ENCODE results near the gene FAM107A.

FAM107A gene

GRCh38 chr3:58536501-58537411 is 40.4 kb downstream of the FAM107A start, which contains the start of gene ACOX2:
Gene ACOX2 (minus strand): TSS chr3:58537190. CDS start chr3:58535106, 2,084 bp downstream.
- H3K27ac Mint-ChIP-seq = peak within 1 kb of the TSS; percentile 93 to 96 (median 95)
- H3K27me3 Mint-ChIP-seq (ENCODE audit: low read depth) = no peaks in the 10 kb centered on the region
- H3K4me3 Mint-ChIP-seq = peak within 1 kb of the TSS; percentile 74 to 84 (median 84)
- no peaks in the 10 kb centered on the region for H3K9me3 Mint-ChIP-seq
- H3K4me1 Mint-ChIP-seq = peaks cover 47% of the 10 kb centered on the region
- H3K36me3 Mint-ChIP-seq (ENCODE audit: low read depth) = peaks cover 8% of the 10 kb centered on the region
- TF ChIP-seq, protein P1, sequence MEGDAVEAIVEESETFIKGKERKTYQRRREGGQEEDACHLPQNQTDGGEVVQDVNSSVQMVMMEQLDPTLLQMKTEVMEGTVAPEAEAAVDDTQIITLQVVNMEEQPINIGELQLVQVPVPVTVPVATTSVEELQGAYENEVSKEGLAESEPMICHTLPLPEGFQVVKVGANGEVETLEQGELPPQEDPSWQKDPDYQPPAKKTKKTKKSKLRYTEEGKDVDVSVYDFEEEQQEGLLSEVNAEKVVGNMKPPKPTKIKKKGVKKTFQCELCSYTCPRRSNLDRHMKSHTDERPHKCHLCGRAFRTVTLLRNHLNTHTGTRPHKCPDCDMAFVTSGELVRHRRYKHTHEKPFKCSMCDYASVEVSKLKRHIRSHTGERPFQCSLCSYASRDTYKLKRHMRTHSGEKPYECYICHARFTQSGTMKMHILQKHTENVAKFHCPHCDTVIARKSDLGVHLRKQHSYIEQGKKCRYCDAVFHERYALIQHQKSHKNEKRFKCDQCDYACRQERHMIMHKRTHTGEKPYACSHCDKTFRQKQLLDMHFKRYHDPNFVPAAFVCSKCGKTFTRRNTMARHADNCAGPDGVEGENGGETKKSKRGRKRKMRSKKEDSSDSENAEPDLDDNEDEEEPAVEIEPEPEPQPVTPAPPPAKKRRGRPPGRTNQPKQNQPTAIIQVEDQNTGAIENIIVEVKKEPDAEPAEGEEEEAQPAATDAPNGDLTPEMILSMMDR (IDR thresholded peaks at IDR 0.05; ENCODE audit: unreplicated experiment in 3 of 3) = no peak

DNA sequence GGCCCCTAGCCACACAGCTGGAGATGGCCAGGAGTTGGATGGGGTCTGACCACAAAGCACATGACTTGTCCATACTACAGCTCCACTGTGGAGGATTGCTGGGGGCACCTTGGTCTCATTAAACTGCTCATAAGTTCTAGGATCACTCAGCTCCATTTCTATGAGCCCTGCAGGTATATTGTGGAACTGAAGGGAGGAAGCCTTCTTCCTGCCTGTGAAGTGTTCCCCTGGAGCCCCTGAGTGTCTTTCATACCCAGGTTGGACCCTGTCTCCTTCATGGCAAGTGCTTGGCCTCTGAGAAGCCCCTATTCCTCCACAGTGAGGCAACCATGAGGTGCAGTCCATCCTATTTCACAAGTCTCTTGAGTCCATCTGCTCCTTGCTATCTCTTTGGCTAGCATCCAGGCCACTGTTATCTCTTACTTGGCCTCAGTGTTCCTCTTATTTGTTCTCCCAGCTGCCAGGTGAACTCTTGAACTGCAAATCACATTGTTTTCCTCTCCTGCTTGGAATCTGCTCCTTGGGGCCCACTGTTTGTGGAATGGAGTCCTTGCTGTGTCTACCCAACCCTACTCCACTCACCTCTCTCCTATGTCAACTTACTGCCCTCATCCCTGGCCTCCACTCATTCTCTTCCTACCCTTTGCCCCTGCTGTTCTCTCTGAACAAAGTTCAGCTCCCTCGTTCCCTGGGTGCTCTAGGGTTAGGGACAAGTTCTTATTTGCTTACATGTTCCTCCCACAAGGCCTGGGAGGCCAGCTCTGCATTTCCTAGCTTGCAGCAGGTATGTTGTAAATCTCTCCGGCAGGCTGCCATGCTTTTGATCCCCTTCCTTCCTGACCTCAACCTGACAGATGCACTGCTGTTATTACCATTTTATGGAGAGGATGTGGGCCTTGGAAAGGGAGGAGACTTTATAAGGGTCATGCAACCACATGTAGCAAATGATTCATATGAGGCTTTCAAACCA is 41.4 kb downstream of the FAM107A start:
- Mint-ChIP-seq H3K27me3 (ENCODE audit: low read depth) (no peaks in the 10 kb centered on the region), H3K4me3 (peak overlapping the region; percentile 74 to 84 (median 84)), H3K9me3 (no peaks in the 10 kb centered on the region), H3K4me1 (peaks cover 42% of the 10 kb centered on the region), H3K27ac (peak overlapping the region; percentile 93 to 96 (median 95)), H3K36me3 (ENCODE audit: low read depth) (peaks cover 8% of the 10 kb centered on the region)
- TF ChIP-seq, protein P1 (IDR thresholded peaks at IDR 0.05; ENCODE audit: unreplicated experiment in 3 of 3) = no peak

DNA sequence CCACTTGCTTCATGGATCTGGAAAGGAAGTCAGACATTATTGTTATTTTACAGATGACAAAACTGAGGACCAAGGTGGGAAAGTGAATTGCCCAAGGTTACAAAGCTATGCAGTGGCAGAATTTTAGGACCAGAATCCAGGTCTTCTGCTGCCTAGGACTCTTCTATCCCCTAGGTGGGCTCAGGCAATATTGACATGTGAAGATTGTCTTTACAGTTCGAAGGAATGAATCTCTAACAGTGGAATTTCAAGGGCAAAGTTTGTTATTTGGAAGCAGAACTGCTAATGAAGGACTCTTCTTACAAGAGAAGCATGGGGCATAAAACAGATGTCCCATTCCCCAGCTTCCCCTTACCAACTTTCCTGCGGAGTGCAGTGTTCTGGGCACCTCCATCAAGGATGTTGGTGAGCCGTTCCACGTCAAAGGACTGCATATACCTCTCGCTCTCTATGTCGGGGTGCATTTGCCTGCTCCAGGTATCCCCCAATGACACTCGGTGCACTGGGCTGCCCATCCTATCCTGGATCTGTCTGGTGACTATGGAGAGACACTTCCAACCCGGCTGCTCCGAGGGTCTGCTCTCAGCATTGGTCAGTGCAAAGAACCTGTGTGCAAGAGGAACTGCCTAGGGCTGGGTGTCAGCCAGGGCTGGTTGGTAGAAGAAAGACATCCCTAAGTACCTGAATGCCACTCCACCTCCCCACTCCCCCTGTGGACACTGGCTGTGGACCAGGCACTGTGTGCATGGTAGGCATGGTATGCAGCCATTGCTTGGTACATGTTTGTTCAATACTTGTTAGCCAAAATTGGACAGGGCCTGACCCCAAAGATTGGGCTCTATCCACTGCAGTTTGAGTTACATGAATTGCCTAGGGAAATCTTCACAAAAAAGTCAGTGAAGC is 42.3 kb downstream of the FAM107A start:
- peaks cover 8% of the 10 kb centered on the region for H3K36me3 Mint-ChIP-seq (ENCODE audit: low read depth)
- peaks cover 42% of the 10 kb centered on the region for H3K4me1 Mint-ChIP-seq
- no peaks in the 10 kb centered on the region for H3K27me3 Mint-ChIP-seq (ENCODE audit: low read depth)
- TF ChIP-seq, protein P1 (IDR thresholded peaks at IDR 0.05; ENCODE audit: unreplicated experiment in 3 of 3) = no peak
- peak overlapping the region in 1 of 3 experiments; percentile 18 for H3K27ac Mint-ChIP-seq
- H3K9me3 Mint-ChIP-seq = no peaks in the 10 kb centered on the region
- no peak overlapping the region for H3K4me3 Mint-ChIP-seq

DNA sequence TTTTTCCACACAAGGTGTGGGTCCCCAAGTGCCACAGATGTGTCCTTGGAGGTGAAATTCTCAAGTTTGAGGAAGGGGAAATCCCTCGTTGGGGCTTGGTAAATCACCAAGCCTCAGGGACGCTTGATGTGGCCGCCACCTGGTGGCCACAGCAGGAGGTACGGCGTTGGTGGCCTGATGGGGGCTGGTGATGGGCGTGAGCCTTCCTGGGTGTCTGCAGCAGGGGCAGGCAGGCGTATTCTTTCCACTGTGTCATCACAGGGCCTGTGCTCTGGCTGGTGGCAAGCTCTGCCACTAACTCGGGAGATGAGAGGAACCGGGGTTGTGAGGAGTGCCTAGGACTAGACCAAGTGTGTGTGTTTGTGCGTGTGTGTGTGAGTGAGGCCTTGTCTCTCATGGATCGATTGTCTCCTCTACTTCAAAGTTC is 44.4 kb downstream of the FAM107A start:
- Mint-ChIP-seq H3K27ac (peak overlapping the region in 2 of 3 experiments; percentile 3 to 15), H3K27me3 (ENCODE audit: low read depth) (no peaks in the 10 kb centered on the region), H3K36me3 (ENCODE audit: low read depth) (peaks cover 18% of the 10 kb centered on the region), H3K4me1 (peaks cover 38% of the 10 kb centered on the region), H3K4me3 (no peak overlapping the region), H3K9me3 (no peaks in the 10 kb centered on the region)
- TF ChIP-seq, protein P1 (IDR thresholded peaks at IDR 0.05; ENCODE audit: unreplicated experiment in 3 of 3) = peak; percentile 83 to 92 (median 90)

DNA sequence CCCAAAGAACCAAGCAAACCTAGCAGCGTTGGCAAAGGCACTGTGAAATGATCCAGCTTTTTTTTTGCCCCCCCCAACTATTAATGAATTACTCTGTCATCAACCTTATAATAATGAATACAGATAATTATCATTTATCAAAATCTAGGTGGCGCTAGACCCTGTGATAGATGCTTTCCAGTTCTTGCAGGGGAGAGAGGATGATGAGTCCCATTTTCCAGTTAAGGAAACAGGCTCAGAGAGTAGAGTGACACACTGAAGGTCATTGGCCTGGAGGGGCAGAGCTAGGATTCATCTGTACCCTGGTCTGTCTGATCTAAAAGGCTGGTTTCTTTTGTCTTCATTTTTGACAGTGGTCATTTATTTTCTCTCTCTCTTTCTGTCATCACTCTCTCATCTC is 45.2 kb downstream of the FAM107A start:
- H3K9me3 Mint-ChIP-seq = no peaks in the 10 kb centered on the region
- H3K27me3 Mint-ChIP-seq (ENCODE audit: low read depth) = no peaks in the 10 kb centered on the region
- no peak overlapping the region for H3K27ac Mint-ChIP-seq
- H3K4me3 Mint-ChIP-seq = no peak overlapping the region
- peaks cover 19% of the 10 kb centered on the region for H3K36me3 Mint-ChIP-seq (ENCODE audit: low read depth)
- TF ChIP-seq, protein P1 (IDR thresholded peaks at IDR 0.05; ENCODE audit: unreplicated experiment in 3 of 3) = no peak
- peaks cover 29% of the 10 kb centered on the region for H3K4me1 Mint-ChIP-seq

Measured in nephron (organoid).